ENCODE results near the gene ERVFRD-1.
"Not testable (repeated sequence)": the region's sequence is repeated elsewhere in the genome, so short reads cannot be mapped to it uniquely, and the experiment has no call there.

Gene ERVFRD-1

DNA sequence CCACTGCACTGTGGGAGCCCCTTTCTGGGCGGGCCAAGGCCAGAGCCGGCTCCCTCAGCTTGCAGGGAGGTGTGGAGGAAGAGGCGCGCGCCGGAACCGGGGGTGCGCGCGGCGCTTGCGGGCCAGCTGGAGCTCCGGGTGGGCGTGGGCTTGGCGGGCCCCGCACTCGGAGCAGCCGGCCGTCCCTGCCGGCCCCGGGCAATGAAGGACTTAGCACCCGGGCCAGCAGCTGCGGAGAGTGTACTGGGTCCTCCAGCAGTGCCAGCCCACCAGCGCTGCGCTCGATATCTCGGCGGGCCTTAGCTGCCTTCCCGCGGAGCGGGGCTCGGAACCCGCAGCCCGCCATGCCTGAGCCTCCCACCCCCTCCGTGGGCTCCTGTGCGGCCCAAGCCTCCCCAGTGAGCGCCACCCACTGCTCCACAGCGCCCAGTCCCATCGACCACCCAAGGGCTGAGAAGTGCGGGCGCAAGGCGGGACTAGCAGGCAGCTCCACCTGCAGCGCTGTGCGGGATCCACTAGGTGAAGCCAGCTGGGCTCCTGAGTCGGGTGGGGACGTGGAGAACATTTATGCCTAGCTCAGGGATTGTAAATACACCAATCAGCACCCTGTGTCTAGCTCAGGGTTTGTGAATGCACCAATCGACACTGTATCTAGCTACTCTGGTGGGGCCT lies 24.2 kb downstream of the ERVFRD-1 start:
- DNase-seq: not testable (repeated sequence)

DNA sequence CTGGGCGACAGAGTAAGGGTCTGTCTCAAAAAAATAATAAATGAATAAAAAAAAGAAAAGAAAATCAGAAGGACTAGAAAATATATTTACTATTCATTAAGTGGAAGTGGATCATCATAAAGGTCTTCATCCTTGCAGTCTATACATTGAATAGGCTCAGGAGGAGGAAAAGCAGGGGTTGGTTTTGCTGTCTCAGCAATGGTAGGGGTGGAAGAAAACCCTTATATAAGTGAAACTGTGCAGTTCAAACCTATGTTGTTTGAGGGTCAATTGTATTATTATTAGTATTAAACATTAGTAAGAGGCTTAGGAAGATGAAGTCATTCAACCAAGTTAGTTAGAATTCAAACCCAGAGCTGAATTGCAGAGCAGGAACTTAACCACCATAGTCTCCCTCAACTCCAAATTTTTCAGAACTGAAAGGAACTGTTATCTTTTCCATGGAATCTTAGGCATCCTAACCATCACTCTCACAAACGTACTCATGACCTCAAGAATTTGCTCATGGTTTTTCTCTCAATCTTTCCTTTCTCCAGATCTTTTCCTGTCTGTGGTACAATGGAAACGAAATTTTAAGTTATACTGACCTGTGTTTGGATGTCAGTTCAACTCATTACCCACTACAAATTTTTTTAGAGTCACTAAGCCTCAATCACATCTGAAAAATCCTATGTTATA lies 25.6 kb downstream of the ERVFRD-1 start:
- DNase-seq: no peak

DNA sequence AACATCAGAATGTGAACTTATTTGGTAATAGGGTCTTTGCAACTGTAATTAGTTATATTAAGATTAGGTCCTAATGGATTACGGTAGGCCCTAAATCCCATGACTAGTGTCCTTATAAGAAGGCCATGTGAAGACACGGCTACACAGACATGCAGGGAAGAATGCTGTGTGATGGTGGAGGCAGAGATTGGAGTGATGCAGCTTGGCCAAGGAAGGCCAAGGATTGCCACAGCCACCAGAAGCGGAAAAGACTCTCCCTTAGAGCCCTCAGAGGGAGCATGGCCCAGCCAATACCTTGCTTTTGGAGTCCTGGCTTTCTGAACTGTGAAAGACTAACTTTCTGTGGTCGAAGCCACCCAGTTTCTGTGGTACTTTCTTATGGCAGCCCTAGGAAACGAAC lies 27.6 kb downstream of the ERVFRD-1 start:
- DNase-seq: no peak

DNA sequence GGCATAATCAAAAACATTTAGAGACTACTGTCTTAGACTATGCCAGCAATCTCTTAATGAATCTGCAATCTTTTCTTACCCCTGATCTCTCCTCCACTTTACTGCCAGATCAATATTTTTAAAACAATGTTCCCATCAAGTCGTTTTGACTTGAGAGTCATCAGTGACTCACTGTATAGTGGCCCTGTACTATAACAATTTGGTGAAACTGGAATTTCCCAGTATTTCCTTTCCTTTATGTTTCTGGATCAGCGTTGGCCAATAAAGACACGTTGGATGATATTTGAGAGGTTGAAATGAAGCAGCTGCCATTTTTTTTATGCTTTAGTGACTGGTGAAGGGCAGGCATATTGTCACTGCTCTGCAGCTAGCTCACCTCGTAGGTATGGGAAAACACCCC lies 28.0 kb downstream of the ERVFRD-1 start:
- no peak for DNase-seq

DNA sequence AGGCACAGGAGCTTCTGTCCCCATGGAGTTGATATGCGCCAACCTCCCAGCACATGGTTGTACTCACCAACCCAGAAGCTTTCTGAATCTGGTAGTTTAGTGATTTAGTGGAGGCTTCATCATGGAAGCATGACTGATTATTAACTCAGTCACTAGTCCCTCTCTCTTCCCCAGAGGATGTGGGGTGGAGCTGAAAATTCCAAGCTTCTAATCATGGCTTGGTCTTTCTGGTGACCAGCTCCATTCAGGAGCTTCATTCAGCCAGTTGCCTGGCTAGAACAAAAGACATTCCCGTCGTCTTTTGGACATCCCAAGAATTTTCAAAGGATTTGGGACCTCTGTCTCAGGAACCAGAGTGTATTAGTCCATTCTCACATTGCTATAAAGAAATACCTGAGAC lies 31.2 kb downstream of the ERVFRD-1 start:
- no peak for DNase-seq

DNA sequence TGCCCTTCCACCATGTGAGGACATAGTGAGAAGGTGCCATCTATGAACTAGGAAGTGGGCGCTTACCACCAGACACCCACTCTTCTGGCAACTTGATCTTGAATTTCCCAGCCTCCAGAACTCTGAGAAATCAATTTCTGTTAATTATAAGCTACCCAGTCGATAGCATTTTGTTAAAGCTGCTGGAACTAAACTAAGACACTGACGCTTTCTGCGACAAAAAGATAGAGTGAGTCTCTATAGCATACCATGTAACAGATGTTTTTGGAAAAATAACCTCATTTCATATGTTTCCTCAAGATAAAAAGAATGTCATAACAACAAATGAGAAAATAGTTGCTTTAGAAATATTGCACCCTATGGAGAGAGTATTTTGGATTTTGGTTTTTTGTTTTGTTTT lies 33.3 kb downstream of the ERVFRD-1 start:
- no peak for DNase-seq

DNA sequence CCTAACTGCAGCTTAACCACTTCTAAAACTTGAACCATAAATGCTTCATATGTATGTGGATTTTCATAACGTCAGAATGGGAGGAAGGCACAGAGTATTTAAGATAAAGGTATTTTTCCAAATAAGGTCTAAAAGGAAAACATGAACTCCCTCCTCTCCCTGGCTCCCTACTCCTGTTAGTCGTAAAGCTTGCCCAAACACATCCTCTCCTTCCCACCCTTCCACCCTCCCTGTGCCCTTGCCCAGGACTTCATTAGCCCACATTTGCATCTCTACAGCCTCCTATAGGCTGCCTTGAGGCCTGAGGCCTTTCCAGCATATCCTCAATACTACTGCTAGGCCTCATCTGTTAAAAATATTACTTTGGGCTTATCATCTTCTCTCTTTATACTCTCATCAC lies 35.0 kb downstream of the ERVFRD-1 start:
- no peak for DNase-seq

DNA sequence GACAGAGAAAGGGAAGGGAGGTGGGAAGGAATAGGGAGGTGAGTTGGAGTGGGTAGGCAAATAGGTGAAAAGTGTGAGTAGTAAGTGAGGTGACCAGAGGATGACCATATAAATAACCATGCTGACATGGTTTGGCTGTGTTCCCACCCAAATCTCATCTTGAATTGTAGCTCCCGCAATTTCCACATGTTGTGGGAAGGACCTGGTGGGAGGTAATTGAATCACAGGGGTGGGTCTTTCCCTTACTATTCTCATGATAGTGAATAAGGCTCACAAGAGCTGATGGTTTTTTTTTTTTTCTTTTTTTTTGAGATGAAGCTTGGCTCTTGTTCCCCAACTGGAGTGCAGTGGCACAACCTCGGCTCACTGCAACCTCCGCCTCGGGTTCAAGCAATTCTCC lies 39.4 kb downstream of the ERVFRD-1 start:
- DNase-seq: no peak

DNA sequence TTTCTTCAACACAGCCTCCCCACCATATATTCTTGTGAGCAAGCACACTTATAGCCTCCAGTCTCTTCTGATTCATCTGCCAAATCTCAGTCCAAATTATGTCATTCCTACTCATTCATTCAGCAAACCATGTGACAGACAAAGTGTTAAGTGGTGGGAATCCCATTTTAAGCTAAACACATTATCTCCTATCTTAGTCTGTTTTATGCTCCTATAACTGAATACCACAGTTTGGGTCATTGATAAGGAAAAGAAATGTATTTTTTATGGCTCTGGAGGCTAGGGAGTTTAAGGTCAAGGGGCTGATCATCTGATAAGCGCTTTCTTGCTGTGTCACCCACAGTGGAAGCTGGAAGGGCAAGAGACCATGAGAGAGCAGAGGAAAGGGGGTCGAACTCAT lies 41.8 kb downstream of the ERVFRD-1 start:
- DNase-seq: no peak

DNA sequence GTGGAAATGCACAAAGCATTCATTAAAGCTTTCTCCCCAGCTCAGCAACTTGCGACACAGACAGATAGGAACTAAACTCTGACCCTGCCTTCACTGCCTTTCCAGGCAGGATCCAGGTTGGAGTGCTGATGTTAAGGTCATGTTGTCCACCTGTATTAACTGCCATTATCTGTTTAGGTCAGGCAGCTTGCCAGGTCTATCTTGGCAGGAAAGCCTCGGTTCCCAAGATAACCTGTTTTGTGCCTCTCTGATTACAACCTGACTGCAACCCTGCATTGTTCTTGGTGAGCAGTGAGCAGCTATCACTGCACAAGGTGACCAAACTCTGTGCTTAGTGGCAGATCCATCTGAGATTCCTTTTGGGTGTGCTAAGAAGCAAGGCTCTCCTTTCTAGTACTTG lies 44.2 kb downstream of the ERVFRD-1 start:
- DNase-seq: no peak

DNA sequence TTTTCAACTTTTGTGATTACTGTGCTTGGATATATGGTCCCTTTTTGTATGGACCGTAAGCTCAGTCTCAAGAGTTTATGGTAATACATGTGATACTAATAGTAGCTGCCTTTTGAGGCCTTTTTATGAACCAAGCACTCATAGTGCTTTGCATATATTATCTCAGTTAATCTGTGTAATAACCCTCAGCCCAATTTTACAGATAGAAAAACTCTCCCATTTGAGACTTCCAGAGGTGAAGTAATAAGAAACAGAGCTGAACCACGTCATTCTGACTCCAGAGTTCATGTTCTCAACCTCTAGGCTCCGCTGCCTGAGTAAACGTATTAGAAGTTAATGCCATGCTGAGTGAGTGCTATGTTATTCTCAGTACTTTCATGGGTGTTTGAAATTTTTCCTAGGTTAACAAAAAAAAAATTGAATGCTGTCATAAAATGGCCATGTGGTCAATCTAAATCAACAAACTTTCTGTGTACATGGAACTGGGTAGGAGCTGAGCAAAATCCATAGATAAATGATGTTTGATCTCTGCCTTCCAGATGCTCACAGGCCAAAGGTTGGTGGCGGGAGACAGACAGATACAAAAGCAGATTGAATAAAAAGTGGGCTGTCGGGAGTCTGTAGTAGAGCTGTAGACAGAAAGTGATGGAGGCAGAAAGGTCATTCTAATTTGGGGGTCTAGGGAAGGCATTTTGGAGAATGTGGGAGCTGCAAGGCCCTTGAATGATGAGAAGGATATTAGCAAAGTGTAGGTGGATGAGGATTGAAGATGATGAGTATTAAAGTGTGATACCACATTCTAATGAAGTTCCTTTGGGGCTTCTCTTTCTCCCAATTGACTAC lies 44.8 kb downstream of the ERVFRD-1 start:
- no peak for DNase-seq

DNA sequence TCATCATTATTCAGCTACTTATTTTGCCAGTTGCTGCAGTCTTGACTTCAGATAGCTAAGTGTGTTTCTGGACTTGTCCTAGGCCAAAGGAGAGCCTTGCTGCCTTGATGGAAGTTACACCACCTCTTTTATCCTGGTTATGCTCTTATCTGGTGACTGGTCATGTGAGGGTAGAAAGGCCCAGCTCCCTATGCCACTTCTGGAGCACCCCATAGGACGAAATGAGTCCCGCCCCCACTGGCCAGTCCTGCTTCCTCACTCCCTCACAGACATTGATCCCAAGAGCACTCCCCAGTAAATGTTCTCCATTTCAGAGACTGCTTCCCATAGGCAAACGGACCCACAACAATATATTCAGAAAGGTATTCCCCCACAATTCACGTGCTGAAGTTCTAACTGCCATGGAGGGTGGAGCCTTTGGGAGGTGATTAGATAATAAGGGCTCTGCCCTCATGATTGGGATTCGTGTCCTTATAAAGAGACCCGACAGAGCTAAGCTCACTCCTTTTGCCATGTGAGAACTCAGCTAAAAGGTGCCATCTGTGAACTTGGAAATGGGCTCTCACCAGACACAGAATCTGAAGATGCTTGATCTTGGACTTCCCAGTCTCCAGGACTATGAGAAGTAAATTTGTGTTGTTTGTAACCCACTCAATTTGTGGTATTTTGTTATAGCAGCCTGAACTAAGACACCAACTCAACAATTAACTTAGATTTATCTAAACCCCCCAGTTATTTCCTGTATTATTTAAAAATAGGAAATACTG lies 45.9 kb downstream of the ERVFRD-1 start:
- DNase-seq: no peak

DNA sequence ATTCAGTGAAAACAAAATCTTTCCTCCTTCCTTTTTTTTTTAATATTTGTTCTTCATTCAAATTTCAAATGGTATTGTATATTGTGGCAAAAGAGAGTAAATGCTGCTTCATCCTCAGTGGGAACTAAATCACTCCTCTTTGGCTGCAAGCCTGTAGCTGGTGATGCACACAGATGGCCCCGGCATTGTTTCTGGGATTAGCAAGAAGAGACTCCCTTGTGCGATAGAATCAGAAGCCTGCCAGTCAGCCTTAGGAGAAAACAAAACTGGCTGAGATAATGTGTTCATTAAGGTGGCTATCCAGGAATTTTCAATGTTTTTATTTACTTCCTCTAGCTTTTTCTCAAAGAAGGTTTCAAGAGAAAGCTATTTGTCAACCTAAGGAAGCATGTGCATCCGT lies 46.7 kb downstream of the ERVFRD-1 start:
- no peak for DNase-seq

DNA sequence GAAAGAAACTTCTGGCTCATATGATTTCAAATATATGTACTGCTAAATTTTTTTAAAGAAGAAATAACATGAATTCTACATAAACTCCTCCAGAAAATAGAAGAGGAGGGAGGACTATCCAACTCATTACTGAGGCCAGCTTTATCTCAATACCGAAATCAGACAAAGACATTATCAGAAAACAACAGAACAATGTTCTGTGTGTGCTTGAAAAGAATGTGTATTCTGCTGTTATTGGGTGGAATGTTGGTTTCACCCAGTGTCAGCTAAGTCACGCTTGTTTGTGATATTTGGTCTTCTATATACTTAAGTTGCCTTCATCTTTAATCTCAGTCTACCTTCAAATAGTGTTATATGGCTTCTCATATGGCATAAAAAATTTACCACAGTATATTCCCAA lies 48.8 kb downstream of the ERVFRD-1 start:
- DNase-seq: no peak

DNA sequence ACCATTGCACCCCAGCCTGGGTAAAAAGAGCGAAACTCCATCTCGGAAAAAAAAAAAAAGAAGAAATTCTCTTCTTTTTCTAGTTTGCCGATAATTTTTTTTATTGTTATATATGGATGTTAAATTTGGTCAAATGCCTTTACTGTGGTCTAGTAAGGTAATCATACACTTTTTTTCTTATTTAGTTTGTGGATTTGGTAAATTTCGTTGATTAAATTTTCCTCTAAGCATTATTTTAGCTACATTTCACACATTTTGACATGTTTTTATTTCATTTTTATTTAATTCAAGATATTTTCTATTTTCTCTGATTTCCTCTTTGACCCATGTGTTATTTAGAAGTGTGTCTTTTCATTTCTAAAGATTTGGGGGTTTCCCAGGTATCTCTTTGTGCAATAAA lies 49.4 kb downstream of the ERVFRD-1 start:
- DNase-seq: no peak

DNA sequence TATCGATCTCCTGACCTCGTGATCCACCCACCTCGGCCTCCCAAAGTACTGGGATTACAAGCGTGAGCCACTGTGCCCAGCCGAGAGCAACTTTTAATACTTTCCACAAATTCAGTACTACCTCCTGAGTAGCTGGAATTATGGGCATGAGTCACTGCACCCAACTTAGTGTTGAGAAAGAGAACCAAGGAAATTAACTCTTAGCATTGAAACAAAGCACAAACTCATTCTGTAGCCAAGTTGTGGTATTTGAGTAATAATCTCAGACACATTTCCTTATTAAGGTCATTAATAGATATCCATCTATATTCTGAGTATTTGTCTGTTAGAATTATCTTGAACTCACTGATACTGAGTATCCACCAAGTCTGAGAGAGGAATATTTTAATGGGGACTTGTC lies 53.1 kb downstream of the ERVFRD-1 start:
- no peak for DNase-seq

DNA sequence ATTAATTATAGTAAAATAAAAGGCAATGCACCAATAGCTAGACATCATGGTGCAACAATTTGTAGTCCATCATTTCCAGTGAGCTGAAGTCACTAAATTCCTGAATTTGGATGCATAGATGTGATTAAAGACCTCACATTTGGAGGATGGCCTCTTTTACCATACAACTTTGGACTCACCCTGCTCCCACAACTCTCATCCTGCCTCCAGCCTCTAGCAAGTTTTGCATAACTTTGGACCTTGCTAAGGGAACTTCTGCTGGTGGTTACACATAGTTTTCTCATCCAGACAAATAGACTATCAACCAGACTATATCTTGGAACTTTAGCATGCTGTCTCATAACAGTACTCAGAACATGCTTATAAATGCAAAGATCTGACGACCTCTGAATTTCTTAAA lies 54.7 kb downstream of the ERVFRD-1 start:
- no peak for DNase-seq

DNA sequence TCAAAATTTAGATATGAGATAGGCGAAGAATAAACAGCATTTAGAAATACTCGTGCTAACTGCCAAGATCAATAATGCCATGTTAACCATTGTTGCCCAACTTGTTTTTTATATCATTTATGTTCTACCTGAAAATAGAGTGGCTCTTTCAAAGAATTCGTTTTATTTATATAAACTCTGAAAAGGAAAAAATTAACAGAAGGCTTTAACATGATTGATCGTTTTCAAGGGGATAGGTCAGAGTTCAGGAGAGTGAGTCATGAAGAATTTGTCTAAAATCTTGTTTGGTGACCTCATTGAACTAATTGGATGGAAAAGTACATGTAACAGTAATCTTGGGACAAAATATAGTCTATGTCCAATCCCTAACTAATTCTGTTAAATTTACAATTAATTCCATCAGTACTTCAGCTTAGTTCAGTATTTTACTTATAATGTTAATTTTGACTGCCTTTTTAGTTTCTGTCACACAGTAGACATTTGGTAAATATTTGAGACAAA lies 56.3 kb downstream of the ERVFRD-1 start:
- DNase-seq: no peak

DNA sequence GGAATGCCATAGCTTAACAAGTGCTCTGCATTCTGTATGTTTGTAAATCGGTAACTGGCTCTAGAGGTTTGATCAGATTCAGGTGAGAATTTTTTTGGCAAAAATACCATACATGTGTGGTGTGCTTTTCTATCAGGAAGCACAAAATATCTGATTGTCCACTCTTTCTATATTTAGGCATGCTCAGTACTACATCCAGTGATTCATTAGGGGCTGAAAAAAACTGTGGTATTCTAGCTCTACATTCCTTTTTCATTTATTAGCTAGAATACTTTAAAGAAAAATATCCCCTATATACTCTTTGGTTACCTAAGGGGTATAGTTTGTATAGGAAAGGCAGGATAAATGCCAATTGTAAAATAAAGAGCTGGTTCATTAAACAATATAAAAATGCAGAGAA lies 56.8 kb downstream of the ERVFRD-1 start:
- no peak for DNase-seq

DNA sequence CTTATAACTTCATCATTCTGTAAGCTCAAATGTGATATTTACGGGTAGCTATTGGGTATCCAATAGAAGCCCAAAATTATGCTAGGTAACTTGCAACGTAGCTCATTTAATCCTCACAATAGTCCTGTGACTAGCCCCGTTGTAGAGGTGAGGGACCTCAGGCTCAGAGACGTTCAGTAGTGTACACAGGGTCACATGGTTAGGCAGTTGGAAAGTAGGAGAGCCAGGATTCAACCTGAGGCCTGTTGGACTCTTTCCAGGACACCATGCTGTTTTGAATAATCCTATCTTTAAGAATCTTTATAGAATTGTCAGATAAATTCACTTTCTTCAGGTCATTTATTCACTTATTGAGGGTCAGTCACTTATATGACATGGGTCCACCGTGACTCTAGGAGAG lies 58.2 kb downstream of the ERVFRD-1 start:
- DNase-seq: no peak
